Pancreas (tissue), 10 donors: ENCODE data around the gene N4BP2L2. TPM values are rescaled to one million over a fixed set of nuclear protein-coding genes. Genes with fewer than 3 reads are reported as not detected.

Source experiments
- ATAC-seq, 4 donors: fragments of 200-7000 bp; cut with Tn5 transposase; one replicate each; pipeline versions ENCODE4 v1.8.0 to v1.9.1; 2020; ENCODE audit warnings: mild to moderate bottlenecking in 4 of 4, moderate library complexity in 4 of 4
- DNase-seq, 6 donors: peaks; one replicate each; pipeline ENCODE4 v3.0.0-alpha.2; 2020
- FAIRE-seq: peaks from 2 replicates; lab custom pipeline; 2012; peaks lifted over from hg19 to GRCh38; lab: Jason Lieb, UNC
- H3K27ac ChIP-seq, 4 donors: fragments of 200-600 bp; sonication (generic); 1 replicate in 3 of 4; 2 replicates in 1 of 4; pipeline versions ENCODE4 v1.5.0 to v1.8.0; 2020
- H3K27me3 ChIP-seq, 4 donors: fragments of 200-600 bp; one replicate each; pipeline ENCODE4 v1.8.0; 2021
- H3K36me3 ChIP-seq, 3 donors: fragments of 200-600 bp; sonication (generic) in 1 of 3; one replicate each; pipeline versions ENCODE4 v1.5.0 to v1.8.0; 2020 to 2021
- H3K4me1 ChIP-seq, 3 donors: fragments of 200-600 bp; one replicate each; pipeline ENCODE4 v1.8.0; 2021
- H3K4me3 ChIP-seq, 4 donors: fragments of 200-600 bp; sonication (generic) in 2 of 4; one replicate each; pipeline versions ENCODE4 v1.5.0 to v1.8.0; 2020 to 2021
- H3K9me3 ChIP-seq, 4 donors: fragments of 200-600 bp; one replicate each; pipeline ENCODE4 v1.8.0; 2021
- WGBS, 2 donors: extraction: QIAGEN DNeasy Blood & Tissue Kit; methylation state at CpG; one replicate each; pipeline ENCODE4 v1.1.7; 2013; 5-methylcytosine and 5-hydroxymethylcytosine counted together
- intact Hi-C, 3 donors: fragments of 100-400 bp; cut with DNase I; formaldehyde crosslinking; loops; one replicate each; pipeline versions ENCODE4 v1.11.1 to v1.14.2; 2022
- polyA plus RNA-seq, 2 donors: library from polyadenylated mRNA; stranded (reverse); fragments of 200-250 nt; gene quantifications; one replicate each; pipeline ENCODE4 v1.2.3, GENCODE V29; 2013
- total RNA-seq, 6 donors: library from RNA; stranded (reverse); fragmentation: NEBNext Ultra II Directional in 4 of 6; extraction: Animal tissue kit (Norgen Biotek cat#: 25700) in 4 of 6; gene quantifications; one replicate each; pipeline versions ENCODE4 v1.2.1 to v1.2.4, GENCODE V29; 2021 to 2023
- TF ChIP-seq, protein P1 (sequence below), 4 donors: fragments of 200-600 bp; sonication (generic) in 3 of 4; IDR thresholded peaks; one replicate each; pipeline versions ENCODE4 v1.5.0 to v1.8.0; 2021; ENCODE audit warnings: antibody characterized with exemption in 4 of 4
- donor health status: healthy with polysubstance abuse.
- donor health status: DM: no; HTN: no; CAD: no; lungs with moderate emphysema.
- donor health status: DM: no; HTN: no; CAD: no.
- donor health status: control.
- donor health status: control.
- donor health status: Bipolar disorder and iron deficiency.
- donor health status: DM: yes; HTN: yes; CAD: no.
- donor health status: DM: no; HTN: no; CAD: no.
- donor health status: DM: no; HTN: no; CAD: no.
- donor health status: DM: yes; HTN: yes; CAD: no.

N4BP2L2 gene
- total and polyA plus RNA-seq, 8 donors = 31.5 to 79.9 (median 50.3) TPM

DNA sequence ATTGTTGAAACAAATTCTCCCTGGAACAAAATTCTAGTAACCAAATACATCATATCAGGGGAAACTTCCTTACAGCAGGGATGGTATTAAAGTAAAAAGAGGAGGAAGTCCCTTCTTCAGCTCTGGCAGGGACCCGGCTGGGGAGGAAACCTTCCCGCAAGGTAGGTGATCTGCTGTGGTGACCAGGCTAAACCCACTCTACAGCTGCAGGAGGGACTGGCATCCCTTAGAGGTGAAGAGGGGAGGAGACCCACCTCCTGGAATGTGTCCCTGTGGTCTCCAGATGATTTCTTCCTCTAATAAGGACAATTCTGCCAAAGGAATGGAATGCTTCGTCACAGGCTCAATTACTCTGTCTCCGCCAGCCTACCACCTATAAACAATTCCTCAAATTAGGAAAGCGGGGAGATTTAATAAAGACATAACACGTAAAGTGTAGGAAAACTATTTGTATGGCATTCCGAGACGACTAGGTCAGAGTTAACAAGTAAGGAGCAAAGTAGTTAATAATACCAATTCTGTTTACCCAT, 47.0 kb upstream of the N4BP2L2 start:
- intact Hi-C loops = loop anchor here in 1 of 3 donors (5.0 kb wide), 1 partner anchor 52 kb away; no protein-coding TSS in a partner anchor
- WGBS, 2 donors = 5 to 7% methylated on average over 8 of the region's 8 CpGs
- FAIRE-seq = no peak
- peak; percentile 3 to 5 (median 3) for ATAC-seq
- no peaks in the 10 kb centered on the region for H3K36me3 ChIP-seq
- H3K27ac ChIP-seq = peak overlapping the region in 3 of 4 donors; percentile 34 to 93 (median 54)
- peaks cover 4 to 15% (median 6%) of the 10 kb centered on the region in 3 donors for H3K4me1 ChIP-seq
- H3K4me3 ChIP-seq = peak overlapping the region; percentile 24 to 82 (median 60)
- H3K9me3 ChIP-seq = no peaks in the 10 kb centered on the region
- peak in 4 of 6 donors; percentile 6 to 29 (median 26) for DNase-seq
- TF ChIP-seq, protein P1, sequence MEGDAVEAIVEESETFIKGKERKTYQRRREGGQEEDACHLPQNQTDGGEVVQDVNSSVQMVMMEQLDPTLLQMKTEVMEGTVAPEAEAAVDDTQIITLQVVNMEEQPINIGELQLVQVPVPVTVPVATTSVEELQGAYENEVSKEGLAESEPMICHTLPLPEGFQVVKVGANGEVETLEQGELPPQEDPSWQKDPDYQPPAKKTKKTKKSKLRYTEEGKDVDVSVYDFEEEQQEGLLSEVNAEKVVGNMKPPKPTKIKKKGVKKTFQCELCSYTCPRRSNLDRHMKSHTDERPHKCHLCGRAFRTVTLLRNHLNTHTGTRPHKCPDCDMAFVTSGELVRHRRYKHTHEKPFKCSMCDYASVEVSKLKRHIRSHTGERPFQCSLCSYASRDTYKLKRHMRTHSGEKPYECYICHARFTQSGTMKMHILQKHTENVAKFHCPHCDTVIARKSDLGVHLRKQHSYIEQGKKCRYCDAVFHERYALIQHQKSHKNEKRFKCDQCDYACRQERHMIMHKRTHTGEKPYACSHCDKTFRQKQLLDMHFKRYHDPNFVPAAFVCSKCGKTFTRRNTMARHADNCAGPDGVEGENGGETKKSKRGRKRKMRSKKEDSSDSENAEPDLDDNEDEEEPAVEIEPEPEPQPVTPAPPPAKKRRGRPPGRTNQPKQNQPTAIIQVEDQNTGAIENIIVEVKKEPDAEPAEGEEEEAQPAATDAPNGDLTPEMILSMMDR (IDR thresholded peaks at IDR 0.05) = no peak
- H3K27me3 ChIP-seq = no peaks in the 10 kb centered on the region

DNA sequence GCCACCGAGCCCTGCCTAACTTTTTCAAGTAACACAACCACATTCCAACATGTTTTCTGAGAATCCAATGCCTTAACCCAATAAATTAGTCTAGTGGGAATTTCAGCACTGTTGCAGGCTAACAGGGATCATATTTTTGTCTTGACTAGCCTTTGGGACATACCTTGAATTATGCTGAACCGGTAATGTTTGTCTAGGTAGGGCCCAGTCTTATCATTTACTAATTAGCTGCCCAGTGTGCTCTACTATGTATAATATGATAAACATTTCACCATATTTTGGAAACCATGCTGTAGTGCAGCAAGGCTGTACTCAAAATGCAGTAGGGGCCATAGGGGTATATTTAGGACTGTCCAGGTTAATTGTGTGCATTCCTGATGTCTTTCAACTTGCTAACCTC, 44.4 kb upstream of the N4BP2L2 start:
- no peaks in the 10 kb centered on the region for H3K36me3 ChIP-seq
- FAIRE-seq (no peak), DNase-seq (no peak), ATAC-seq (no peak)
- H3K27me3 ChIP-seq = no peaks in the 10 kb centered on the region
- H3K4me3 ChIP-seq = no peak overlapping the region
- H3K4me1 ChIP-seq = peaks cover 0 to 2% (median 2%) of the 10 kb centered on the region in 3 donors
- TF ChIP-seq, protein P1 (IDR thresholded peaks at IDR 0.05) = no peak
- H3K9me3 ChIP-seq = no peaks in the 10 kb centered on the region
- no peak overlapping the region for H3K27ac ChIP-seq
- intact Hi-C loops = no loop called here
- 69 to 72% methylated on average over 2 of the region's 2 CpGs for WGBS, 2 donors

DNA sequence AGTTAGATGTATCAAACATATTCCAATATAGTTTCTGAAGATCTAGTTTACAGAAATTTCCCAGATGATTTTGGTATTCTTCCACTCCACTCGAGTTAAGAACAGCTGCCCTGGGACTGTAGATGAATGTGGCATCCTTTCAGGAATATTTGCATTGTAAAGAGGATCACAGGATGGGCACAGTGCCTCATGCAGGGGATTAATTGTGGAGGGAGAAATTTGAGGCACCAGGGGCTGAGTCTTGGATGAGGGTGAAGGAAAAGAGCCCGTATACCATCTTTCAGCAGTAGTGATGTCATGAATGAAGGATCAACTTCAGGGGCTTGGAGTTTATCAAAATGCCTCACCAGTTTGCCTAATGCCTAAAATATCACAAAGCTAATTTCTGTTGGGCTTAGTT, 43.7 kb upstream of the N4BP2L2 start:
- FAIRE-seq = no peak
- WGBS, 2 donors = 50 to 59% methylated on average over 2 of the region's 2 CpGs

DNA sequence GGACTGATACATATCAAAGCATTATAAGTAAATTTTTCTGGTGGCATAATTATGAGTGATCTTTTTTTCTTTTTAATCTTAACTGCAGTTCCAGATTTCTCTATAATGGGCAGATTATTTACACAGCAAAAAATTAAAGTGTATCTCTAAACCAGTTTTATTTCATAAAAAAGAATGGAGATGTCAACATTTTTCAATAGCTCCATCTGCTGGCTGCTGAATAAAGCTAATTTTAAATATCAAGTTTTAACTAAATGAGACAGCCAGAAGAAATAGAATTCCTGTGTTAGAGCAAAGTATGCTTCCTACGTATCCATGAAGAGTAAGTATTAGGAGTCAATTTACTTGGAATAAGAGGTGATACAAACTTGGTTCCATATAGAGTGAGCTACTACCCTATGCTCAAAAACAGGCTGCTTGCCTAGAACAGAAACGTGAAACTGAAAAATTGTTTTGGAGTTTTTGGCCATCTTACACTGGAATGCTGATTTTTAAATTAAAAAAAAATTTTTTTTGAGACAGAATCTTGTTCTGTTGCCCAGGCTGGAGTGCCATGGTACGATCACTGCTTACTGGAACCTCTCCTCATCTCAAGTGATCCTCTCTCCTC, 42.7 kb upstream of the N4BP2L2 start:
- intact Hi-C loops = no loop called here
- 49 to 52% methylated on average over 3 of the region's 3 CpGs for WGBS, 2 donors
- no peak for ATAC-seq

More for the DNA sequence above, 43.7 kb upstream of the N4BP2L2 start:
- no peak for DNase-seq
- TF ChIP-seq, protein P1 (IDR thresholded peaks at IDR 0.05) = no peak
- no peak for ATAC-seq
- Histone ChIP-seq H3K27ac (no peak overlapping the region), H3K9me3 (no peaks in the 10 kb centered on the region), H3K4me1 (no peaks in the 10 kb centered on the region), H3K27me3 (no peaks in the 10 kb centered on the region), H3K4me3 (no peak overlapping the region), H3K36me3 (no peaks in the 10 kb centered on the region)
- intact Hi-C loops = no loop called here

More for the DNA sequence above, 42.7 kb upstream of the N4BP2L2 start:
- DNase-seq (no peak), FAIRE-seq (peak; percentile 91)
- H3K9me3 ChIP-seq = no peaks in the 10 kb centered on the region
- H3K4me3 ChIP-seq = no peak overlapping the region
- H3K36me3 ChIP-seq = no peaks in the 10 kb centered on the region
- no peaks in the 10 kb centered on the region for H3K27me3 ChIP-seq
- no peaks in the 10 kb centered on the region for H3K4me1 ChIP-seq
- H3K27ac ChIP-seq = no peak overlapping the region
- TF ChIP-seq, protein P1 (IDR thresholded peaks at IDR 0.05) = peak in 3 of 4 donors; percentile 9 to 37 (median 22)
